ENCODE data around the gene ZNF25.

- TF ChIP-seq POLR2AphosphoS5 (IDR thresholded peaks at IDR 0.05; ENCODE audit: low read depth, low read length) = no peak
- no peak for TF ChIP-seq POLR2A (IDR thresholded peaks at IDR 0.05; ENCODE audit: low read depth, low read length)
- no peak for TF ChIP-seq TAF1 (IDR thresholded peaks at IDR 0.05; ENCODE audit: borderline replicate concordance, low read depth, low read length)
These were observed 28.2 kb downstream of the ZNF25 start for GRCh38 chr10:37948210-37948609.

All from GM12892 (cell line).